HG03558 (cell line): Measurements from ENCODE around the gene ZDHHC11B.

Source experiments
- ATAC-seq: cut with Tn5 transposase; IDR thresholded peaks from one replicate; pipeline ENCODE4 v1.9.1; 2021; ENCODE audit warnings: moderate number of reproducible peaks; ENCODE audit not compliant: unreplicated experiment; ENCODE audit errors: extremely low read depth

ZDHHC11B gene

GRCh38 chr5:677131-678101 lies 107.1 kb downstream of the ZDHHC11B start:
- no peak for ATAC-seq

DNA sequence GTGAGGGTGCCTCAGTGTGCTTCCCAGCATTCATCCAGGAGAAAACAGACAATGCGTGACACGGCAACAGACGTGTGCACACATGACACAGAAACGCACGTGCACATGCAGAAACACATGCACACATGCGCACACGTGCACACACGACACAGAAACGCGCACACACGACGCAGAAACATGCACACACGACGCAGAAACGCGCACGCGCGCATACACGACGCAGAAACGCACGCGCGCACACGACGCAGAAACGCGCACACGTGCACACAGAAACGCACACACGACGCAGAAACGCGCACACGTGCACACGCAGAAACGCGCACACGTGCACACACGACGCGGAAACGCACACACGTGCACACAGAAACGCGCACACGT lies 107.8 kb downstream of the ZDHHC11B start:
- ATAC-seq: no peak

DNA sequence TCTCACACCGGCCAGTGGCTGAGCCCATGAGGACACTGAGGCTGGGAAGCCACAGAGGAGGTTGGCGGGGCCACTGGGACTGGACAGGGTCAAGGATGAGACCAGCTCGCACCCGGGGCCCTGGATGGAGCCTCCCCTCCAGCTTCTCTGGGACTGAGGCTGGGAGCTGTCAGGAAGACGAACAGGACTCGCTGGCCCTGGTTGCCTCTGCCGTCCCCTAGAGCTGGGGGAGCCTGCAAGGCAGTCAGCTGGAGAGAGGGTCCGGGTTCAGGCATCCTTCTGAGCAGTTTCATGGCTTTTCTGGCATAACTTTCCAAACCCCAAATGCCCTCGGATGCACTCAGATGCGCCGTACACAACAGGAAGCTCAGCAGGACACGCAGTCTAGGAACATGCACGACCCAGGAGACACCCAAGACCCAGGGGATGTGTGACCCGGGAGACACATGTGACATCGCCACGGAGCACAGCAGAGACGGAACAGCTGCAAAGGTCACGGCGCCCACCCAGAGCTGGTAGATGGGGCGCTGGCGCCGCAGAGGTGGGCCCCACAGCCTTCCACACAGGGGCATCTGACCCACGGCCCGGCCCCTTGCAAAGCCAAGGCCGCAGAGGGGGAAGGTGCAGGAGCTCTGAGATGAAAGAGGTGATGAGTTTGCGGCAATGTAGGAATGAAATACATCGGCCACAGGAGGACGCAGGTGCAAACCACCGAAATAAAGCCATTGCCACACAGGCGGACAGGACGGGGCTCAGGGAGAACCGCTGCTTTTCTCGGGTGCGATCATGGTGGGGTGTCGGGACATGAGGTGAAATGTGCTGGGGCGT lies 108.4 kb downstream of the ZDHHC11B start:
- ATAC-seq: no peak

GRCh38 chr5:675111-675870 lies 109.2 kb downstream of the ZDHHC11B start:
- ATAC-seq: no peak

DNA sequence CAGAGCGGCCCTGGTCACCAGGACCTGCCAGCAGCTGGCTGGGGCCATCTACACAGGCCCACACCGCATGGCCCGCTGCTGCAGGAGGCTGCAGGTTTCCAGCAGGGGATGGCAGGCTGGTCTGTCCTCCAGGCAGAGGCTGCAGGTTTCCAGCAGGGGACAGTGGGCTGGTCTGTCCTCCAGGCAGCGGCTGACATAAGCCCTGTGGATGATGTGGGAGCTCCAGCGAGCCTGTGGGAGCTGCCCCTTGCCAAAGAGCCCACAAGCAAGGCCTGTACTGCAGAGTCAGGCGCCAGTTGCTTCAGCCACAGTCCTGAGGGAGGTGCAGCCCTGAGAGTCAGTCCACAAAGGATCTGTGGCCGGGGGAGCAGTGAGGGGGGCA lies 109.9 kb downstream of the ZDHHC11B start:
- ATAC-seq: no peak

GRCh38 chr5:673831-674629 lies 110.5 kb downstream of the ZDHHC11B start:
- no peak for ATAC-seq

DNA sequence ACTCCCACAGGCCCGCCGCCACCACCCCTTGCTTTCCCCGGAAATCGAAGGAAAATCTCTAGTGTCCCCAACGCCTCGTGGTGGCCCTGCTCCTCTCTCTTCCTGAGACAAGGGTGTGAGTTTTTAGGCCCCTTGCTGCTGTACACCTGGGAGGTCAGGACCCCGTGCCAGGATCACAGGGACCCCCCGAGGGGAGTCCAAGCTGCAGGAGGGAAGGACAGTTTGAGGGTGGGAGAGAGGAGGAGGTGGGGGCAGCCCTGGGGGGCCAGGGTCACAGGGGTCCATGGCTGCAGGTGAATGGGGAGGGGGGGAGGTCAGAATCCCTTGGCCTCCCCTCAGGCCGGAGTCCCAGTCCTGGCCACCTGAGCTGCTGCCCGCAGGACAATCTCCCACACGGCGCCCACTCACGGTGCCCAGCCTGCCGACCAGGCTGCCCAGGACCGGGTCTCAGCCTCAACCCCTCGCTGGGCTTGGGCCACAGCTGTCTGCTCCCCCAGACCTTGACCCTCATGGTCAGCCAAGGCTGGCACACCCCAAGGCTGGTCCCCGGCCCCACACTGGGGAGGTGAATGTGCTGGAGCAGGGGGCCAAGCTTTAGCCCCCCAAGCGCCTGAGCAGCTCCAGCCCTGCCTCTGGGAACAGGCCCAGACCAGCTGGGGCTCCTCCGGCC lies 111.2 kb downstream of the ZDHHC11B start:
- ATAC-seq: no peak

DNA sequence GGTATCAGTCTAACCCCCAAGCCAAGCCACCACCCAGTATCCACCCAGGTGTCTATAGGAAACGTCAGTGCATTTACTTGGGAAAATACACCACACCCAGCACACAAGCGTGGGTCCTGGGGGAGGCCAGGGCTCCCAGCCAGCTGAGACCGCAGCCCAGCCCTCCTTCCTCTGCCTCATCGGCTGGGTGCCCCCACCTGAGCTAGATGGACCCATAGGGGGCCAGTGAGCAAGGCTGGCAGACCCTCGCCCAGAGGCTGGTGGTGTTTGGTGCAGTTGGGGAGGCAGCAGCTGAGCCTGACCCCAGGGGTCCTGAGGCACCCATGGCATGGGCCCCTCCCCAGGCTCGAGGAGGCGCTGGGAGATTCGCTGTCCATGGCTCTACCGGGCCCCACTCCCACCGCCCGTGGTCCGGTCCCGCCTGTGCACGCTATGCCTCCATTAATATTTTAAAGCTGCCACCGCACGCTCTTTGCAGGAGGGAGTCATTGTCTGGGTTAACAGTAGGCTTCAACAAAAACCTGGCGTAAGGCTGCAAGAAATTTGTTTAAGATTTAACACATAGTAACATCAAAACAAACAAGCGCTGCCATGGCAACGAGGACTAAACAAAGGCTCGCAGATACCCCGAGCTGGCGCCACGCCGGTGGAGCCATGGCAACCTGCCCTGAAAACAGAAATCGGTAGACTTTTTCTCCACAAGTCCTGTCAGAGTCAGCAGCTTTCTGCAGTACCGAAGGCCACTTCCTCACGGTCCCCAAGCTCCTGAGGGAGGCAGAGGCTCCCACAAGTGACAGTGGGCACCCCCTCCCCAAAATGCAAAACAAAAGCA lies 112.0 kb downstream of the ZDHHC11B start:
- no peak for ATAC-seq

DNA sequence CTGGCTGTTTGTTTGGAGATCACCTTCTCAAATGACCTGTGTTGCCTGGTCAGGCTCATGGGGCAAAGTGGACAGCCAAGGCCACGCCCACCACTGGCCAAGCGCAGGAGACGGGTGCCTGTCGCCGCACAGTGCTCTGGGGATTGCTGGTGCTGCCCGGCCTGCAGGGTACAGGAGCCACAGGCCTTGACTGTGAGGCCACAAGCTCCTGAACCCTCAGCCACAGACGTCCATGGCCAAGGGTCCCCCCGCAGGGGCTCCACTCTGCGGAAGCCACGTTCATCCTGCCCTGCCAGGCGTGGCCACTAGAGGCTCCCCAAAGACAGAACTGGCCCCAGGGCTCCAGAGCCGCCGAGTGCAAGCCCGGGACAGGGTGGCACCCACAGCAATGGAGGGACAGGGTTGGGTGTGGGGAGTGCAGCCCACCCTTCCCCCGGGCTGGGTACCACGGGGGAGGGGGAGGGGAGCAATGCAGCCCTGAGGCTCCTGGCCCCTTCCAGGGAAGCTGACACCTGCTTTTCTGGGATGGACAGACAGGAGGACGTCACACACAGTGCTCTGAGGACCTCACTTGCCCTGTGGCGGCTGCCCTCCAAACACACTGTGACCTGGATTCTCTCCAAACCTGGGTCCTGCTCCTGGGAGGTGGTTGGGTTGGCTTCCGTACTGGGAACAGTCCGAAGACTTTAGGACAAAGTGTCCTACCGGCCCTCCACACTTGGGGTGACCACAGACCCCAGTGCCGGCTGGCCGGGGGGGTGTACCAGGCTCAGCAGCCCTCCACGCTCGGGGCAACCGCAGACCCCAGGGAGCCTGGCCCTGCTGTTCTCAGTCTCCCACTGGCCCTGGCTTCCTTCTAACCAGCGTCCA lies 112.8 kb downstream of the ZDHHC11B start:
- ATAC-seq: no peak

DNA sequence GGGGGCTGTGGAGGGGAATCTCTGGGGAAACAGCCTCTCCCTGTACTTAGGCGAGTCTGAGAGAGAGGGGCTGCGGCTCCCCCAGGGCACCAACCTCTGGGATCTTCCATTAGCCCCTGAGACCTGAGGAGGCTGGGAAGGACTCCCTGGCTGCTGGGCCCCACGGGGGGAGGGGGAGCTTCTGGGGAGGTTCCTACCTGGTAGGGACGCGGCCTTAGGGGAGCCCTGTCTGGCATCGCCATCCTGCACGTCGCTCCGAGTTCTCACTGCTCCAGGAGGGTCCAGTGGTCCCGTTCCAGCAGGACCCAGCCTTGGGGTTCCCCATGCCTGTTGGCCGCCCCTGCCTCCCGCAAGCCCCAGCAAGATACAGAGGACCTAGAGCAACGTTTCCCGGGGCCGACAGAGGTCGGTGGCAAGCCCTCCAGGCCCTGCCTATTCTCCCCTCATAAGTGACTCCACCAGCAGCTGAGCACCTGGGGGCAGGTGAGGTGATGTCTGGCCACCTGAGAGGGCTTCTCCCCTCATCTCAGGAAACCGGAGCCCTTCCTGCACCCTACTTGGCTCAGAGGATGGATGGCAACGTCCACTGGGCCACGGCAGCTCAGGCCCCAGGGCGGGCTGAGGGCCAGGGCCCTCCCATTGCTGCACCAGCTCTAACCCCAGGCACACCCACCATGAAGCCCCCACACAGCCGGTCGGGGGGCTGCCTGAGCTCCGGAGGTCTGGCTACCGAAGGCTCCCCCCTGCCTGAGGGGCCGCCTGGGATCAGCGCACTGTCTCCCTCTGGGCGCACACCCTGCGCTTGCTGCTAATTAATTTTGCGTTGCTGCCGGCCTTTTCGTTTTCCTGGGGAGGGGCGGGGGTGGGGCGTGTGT lies 113.9 kb downstream of the ZDHHC11B start:
- ATAC-seq: no peak

DNA sequence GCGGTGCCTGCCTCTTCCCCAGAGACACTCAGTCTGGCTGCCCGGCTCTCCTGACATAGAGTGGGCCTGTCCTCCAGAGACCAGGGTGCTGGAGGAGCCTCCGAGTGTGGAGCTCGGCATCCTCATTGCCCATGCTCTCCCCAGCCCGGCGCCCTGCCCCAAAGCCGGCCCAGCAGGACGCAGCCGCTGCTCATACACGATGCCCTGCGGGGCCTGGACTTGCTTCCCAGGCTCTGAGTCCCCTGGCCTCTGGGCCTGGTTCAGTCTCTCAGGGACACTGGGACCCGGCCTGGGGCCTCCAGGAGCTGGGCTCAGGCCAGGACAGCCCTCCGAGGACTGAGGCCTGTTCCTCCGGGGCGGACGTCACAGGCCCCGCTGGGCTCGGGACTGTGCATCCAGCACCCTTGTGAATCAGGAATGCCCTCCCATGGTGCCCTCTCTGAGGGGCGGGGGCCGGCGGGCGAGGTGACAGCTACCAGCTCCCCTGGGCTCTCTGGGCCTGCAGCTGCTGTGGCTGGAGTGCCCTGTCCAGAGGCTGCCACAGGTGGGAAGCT lies 114.6 kb downstream of the ZDHHC11B start:
- no peak for ATAC-seq

- no peak for ATAC-seq
Observed at GRCh38 chr5:669111-669841, 115.3 kb downstream of the ZDHHC11B start.

DNA sequence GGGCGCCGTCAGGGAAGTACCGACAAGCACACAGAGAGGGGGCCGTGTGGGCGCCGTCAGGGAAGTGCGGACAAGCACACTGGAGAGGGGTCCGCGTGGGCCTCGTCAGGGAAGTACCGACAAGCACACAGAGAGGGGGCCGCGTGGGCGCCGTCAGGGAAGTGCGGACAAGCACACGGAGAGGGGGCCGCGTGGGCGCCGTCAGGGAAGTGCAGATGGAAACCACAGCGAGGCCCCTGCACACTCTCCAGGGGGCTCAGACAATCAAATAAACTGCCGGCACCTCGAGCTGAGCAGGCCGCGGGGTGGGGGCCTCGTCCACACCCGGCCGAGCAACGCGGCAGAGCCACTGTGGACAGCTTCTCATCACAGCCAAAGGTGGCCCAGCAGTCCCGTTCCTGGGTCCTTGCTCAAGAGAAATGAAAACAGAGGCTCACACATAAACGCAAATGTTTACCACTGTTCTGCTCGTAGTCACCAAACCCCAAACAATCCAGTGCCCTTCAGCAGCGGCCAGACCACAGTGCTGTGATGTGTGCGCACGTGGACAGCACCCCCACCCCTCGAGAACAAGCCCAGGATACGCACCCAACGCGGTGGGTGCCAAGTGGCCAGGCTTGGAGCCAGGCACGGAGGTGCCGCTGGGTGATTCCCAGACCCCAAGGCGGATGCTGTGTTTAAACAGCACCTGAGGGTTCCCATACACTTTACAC lies 116.1 kb downstream of the ZDHHC11B start:
- ATAC-seq: no peak

- ATAC-seq: no peak
Observed at GRCh38 chr5:666816-667498, 117.6 kb downstream of the ZDHHC11B start.
